Activated naive CD4-positive, alpha-beta T cell (primary cell): Measurements from ENCODE around the gene CLNK.
"Not testable (repeated sequence)": the region's sequence is repeated elsewhere in the genome, so short reads cannot be mapped to it uniquely, and the experiment has no call there.

ENCODE experiments used
- DNase-seq, 4 experiments: peaks; one replicate each; lab custom pipeline; 2025; lab: John Stamatoyannopoulos, UW

The CLNK gene

DNA sequence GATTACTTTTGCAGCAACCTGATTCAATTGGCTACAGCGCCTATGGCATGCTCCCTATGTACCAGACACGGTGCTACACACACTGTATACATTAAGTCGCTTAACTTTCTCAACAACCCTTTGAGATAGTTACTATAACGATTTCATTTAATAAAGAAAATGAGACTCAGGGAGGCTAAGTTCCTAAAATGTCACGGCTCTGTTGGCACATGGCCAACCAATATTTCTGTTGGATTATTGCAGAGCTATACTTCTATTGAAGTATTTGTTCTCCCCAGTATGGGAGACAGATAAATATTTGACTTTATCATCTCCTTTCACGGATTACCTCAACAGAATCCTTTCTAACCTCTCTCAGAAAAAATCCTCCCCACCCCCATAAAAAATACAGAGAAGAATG is 25.3 kb downstream of the CLNK start:
- DNase-seq = no peak

DNA sequence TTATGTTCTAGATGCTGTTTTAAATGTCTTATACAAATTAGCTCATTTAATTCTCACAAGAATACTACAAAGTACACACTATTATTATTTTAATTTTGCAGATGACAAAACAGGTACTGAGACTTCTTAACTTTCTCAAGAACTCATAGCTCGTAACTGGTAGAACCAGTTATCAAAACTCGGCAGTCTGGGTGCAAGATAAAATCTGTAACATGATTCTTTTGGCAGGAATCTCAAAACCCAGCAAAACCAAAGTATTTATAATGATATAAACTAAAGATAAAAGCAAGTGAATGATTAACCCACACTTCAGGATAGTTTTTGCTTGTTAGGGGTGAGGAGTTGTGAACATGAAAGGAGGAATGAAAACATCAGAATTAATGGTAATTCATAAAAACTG is 27.6 kb downstream of the CLNK start:
- no peak for DNase-seq

DNA sequence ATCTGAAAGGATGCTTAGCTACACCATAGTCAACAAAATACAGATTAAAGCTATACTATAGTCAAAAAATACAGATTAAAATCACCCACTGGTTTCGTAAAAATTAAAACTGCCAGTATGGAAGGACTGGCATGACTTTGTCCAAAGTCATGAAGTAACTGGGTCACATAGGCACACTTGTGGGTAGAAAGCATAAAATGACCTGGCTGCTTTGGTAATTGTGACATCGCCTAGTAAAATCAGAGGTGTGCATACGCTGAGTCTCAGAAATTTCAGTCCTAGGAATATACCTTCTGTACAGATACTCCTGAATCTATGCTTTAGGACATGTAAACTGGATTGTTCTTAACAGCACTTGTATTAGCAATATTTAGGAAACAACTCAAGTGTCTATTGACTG is 28.1 kb downstream of the CLNK start:
- DNase-seq = no peak

DNA sequence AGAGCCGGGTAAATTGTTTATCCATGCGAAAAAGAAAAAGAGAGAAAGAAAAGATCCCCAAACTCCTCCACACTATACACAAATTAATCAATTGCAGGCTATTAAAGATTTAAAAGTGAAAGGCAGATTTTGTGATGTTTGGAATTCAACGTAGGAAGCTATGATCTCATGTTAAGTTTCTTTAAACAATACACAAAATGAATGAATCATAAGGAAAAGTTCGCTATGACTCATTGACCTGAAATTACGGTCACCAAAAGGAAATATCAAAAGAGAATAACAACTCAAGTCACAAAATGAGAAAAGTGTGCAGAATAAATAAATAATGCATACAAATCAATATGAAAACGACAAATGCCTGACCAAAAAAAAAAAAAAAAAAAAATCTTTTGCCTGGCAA is 28.6 kb downstream of the CLNK start:
- DNase-seq = no peak

DNA sequence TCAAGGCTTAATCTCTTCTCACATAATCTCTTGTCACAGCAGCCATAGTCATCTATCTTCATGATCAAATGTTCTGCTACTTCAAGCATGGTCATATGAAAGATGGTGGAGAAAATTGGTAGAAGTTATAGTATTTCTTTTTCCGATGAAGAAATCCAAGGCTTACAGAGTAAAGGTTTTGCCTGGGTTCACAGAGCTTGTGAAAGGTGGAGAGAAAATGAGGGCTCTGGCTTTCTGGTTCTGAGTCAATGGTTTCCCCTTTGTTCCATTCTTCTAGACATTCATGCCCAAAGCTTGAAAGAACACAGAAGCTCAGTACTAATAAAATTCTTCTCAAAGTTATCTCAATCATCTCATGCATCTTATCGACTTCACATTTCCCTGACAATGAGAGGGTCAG is 36.1 kb downstream of the CLNK start:
- DNase-seq = no peak

DNA sequence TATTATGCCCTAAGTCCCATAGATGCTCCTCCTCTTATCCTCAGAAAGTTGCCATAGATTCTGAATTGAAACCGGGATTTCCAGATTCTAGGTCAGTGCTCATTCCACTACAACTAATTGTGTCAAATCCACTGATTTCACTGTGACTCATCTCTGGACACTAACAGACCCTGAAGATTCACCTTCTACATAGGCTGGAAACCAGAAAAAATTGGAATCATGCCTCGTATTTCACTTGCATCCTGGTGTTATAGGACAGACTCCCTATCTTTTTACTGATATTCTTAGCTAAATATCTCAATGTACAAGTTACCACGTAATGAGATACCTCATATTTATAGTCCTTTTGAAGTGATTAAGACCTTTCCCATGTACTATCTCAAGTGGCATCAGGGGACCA is 36.7 kb downstream of the CLNK start:
- no peak for DNase-seq

DNA sequence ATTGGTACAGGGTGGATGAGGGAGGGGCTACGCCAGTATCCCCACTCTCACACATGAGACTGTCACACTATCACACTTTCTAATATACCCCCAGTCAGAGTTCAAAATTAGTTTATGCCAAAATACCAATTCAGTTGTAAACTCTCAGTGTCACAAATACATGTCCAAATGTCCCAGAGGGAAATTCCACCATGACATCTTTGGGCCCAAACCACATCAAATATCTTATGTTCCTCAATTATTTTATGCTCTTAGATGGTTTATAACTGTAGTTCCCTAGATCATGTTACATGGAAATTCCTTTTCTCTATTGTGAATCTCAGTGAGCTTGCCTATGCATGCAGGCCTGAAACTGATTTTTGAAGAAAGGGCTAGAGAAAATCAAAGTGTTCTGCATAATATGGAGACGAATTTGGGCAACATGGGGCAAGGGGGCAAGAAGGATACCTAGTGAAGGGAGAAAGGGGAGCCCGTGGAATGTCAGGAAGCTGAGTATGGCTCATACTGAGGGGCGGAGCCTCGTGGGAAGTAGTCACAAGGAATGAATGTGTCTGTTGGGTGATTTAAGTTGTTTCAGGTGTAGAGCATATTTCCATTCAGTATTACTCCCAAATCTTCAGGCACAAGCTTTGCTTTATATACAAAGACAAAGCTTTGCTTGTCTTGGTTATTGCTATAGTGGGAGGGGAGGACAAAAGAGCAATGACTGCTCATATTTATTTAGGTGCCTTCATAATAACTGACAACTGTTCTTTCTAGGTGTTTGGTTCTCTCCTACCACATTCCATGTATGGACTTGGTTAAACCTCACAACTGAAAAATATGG is 40.8 kb downstream of the CLNK start:
- no peak for DNase-seq

DNA sequence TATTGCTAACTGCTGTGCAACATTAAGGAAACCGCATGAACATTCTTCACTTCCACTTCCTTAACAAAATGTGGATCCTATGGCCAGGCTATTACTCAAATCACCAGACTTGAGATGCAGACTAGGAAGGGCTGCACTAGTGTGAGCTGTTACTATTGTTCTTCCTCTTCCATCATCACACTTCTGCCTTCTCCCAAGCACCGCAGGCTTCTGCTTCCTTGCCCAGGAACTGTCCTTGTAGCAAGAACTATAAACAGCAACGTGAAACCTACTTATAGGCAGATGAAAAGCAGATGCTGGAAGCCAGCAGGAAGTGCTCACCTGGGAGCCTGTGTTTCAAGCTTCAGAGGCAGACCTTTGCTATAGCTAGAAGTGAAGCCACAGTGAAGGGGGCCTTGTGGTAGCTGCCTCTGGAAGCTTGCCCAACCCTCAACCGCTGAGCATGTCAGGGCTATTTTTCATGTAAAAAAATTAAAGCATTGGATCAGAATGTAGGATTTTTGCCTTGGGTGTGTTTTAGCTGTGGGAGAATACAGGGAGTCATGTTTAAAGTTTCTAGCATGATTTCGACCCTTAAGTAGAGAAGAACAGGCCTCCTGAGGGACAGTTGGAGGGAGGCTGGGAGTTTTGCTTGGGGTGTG is 43.9 kb downstream of the CLNK start:
- DNase-seq = no peak

DNA sequence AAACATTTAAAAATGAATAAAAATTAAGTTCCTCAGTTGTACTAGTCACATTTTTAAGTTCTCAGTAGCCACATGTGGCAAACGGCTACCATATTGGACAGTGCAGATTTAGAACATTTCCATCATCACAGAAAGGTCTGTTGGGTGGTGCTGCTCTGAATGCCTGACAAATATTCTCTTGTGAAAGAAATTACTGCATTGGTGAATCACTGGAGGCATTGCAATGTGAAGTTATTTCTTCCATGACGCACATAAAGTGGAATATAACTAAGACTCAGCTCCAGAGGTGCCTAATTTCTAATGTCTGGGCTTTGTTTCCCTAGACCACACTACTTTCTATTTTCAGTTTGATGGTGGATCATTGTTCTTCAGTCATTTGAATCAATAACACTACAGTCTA is 44.9 kb downstream of the CLNK start:
- DNase-seq = no peak

DNA sequence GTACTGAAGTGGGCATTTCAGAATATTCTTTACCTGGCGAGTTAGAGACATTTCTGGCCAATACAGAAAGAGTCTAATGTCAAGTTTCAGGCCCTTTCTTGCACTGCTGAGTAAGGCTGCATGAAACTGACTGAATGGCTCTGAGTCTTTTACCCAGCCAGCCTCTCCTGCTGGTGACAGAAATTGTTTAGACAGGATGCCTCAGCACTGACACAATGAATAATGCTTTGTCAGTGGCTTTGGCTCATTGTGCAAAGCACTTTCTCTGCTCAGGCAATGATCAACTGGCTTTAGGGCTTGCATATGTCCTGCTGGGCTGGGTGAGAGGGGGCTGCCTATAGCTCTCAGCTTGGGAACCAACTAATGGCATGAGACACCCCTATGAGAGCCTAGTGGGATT is 45.5 kb downstream of the CLNK start:
- DNase-seq = no peak

DNA sequence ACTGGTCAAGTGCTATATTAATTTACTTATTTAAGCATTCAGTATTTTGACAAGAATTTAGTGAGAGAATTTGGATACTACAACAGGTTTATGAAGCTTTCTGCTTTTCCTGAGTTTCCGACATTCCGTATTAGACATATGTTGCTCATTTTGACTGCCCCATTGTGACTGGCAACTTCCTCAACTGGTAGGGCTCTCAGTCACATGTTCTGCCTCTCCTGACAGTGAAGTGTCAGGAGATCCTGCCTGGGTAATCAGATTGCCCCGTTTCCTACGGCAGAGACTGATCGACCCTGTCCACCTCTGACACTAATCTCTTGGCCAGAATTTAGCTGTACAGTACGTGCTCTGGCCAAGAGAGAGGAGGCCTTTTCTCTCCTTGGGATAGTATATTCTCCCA is 49.5 kb downstream of the CLNK start:
- DNase-seq = no peak

DNA sequence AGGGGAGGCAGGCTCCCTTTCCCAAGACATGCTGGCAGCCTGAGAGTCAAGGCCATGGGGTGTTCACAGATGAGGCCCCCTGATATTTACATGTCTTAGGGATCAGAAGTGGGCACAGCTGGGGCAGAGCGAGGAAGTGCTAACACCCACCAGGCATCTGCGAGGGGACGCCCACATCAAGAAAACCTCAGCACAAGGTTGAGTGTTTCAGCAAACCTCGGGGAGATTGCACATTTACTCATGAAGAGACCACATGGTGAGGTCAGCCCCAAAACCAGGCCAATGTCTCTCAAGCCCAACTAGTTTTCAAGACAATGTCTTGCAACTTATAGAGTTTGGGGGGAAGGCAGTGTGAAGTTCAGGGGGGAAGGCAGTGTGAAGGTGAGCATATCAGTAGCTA is 55.2 kb downstream of the CLNK start:
- no peak for DNase-seq

DNA sequence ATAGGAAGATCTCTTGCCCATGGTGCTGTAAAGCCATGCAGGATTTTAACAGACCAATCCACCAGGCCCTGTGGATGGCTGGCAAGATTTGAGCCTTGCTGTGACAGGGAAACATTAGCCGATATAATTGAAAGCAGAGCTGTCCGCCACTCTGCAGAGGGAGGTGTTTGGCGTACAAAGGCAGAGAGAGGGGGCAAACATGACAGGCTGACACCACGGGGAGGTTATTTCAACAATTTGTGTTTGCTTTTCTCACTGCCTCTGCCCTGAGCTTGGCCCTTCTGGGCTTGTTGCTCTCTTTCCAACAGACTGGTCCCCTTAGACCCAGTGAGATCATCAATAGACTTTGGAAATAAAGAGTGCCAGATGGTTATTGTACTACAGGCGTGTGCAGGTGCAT is 59.4 kb downstream of the CLNK start:
- no peak for DNase-seq

DNA sequence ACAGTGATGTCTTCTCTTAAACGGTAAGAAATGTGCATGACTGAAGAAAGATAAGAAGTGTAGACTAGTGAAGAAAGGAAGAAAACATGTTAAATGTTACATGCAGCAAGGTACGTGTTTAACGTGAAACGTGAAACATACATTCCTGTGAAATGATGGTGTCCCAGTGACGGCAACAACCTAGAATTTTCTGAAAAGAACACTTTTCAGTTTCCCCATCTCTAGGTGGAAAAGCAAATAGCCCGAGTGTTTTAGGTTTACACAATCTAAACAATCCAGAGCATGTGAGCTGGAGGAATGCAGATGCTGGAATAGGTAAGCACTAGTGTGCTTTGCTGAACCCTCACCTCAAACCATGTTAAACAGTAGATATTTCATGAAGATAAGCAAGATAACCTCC is 60.7 kb downstream of the CLNK start:
- no peak for DNase-seq

DNA sequence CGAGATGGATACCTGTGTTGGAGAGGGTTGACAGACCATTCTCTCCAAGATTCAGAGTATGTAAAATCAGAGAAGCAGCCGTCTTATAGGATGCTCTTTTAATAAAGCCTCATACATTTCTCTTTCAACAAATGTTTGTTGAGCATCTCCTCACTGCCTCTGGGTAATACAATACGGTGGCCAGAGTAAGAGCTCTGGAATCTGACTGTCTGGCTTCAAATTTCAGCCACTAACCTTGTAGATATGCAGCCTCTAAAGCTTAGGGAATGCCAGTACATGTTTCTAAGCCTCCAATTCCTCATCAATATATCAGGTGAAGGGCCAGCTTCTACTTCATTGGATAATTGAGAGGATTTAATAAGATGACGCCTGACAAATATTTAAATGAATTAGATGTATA is 61.3 kb downstream of the CLNK start:
- no peak for DNase-seq

DNA sequence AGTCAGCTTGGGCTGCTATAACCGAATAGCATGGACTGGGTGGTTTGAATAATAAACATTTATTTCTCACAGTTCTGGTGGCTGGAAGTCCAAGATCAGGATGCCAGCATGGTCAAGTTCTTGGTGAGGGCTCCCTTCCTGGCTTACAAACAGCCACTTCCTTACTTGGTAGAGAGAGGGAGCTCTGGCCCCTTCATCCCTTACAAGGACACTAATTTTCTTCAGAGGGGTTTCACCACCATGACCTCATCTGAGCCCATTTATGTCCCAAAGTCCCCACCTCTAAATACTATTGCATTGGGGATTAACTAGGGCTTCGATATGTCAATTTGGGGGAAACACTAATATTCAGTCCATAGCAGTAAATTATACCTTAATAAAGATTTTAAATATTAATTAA is 61.8 kb downstream of the CLNK start:
- DNase-seq = no peak

DNA sequence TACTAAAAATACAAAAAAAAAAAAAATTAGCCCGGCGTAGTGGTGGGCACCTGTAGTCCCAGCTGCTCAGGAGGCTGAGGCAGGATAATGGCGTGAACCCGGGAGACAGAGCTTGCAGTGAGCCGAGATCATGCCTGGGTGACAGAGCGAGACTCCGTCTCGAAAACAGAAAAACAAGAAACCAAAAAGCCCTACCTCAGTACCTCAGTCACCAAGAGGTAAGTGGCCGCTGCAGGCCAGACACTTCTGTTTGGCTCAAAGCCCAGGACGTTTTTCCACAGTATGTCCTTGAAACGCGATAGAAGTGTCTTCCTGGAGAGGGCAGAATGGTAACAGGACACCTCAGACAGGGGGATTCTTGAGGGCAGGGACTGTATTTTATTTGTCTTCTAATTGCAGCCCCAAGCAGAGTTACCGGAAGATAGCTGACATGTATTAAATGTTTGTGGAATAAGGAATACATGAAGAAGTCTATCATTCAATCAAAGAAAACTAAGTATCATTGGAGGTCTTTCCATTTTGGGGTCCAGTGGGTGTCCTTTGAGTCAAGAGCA is 63.6 kb downstream of the CLNK start:
- DNase-seq = no peak

DNA sequence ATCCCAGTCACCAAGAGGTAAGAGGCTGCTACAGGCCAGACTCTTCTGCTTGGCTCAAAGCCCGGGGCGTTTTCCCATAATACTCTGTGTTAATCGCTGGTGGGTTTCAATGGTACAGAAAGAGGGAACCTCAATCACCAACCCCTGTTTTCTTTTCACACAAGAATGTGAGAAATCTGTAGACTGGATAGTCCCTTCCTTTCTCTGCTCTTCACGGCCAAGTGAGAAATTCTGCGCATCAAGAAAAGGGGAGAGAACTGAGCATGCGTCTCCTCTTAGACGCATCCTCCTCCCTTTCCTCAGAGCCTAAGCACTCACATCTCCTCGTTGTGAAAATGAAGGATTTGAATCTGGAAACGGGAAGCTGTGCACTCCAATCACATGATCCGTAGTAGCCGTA is 64.7 kb downstream of the CLNK start:
- DNase-seq = no peak

DNA sequence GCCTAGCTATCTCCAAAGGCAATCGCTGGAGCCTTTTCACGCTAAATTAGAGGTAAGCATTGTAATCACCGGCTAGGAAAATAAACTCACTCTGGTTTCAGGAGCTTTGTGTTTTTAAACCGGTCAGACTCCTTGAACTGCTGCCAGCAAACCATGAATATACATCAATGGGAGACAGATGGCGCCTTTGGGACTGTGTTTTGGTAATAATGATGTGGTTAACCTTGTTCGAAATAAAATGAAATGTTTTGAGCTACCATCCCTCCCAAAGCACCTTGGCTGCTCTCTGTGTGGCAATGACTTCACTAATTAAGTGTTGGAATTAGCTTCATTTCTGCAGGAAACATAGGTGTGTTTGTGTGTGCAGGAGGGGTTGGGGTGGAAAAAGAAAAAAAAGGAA is 65.3 kb downstream of the CLNK start:
- no peak for DNase-seq

DNA sequence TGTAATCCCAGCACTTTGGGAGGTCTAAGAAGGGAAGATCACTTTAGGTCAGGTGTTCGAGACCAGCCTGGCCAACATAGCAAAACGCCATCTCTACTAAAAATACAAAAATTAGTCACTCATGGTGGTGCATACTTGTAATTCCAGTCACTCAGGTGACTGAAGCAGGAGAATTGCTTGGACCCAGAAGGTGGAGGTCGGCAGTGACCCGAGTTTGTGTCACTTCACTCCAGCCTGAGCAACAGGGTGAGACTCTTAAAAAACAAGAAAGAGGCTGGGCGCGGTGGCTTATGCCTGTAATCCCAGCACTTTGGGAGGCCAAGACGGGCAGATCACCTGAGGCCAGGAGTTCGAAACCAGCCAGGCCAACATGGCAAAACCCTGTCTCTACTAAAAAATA is 69.6 kb downstream of the CLNK start:
- not testable (repeated sequence) for DNase-seq

DNA sequence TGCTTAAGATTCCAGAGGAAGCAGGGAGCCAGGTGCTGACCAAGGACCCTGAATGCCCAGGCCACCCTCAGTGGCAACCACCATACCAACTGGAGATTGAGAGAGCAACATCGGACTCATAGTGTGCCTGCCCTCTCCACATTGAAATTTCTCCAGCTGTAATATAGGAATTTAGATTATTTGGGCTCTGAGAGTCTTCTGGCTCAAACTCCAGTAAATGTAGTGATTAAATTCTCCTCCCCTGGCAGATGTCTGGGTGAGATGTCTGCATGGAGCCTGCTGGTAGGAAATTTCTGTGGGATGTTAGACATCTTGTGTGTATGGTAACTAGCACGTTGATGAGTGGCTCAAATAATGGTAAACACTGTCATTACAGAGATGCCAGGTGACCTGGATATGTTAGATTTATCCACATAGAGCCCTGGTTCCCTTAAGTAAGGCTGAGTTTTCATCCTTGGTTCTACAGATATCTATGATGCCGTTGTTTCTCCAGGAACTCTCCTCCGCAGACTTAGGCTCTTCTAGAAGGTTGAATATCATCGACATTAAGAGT is 70.6 kb downstream of the CLNK start:
- DNase-seq = no peak

DNA sequence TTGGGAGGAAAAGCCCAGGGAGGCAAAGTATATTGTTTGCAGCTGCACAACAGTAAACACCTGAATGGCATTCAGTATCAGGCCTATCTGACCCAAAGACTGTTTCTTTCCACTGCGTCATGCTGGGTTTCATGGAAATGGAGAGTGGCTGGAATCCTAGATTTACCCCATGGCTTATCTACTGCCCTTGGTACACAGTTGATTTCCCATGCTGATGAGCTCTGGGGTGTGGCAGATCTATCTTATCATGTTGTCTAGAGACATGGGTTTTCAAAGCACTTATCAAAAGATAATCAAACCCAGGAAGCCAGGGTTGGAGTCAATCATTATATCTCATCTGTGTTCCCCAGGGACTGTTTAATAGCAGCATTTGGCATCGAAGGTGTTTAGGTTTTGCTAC is 72.1 kb downstream of the CLNK start:
- DNase-seq = no peak

DNA sequence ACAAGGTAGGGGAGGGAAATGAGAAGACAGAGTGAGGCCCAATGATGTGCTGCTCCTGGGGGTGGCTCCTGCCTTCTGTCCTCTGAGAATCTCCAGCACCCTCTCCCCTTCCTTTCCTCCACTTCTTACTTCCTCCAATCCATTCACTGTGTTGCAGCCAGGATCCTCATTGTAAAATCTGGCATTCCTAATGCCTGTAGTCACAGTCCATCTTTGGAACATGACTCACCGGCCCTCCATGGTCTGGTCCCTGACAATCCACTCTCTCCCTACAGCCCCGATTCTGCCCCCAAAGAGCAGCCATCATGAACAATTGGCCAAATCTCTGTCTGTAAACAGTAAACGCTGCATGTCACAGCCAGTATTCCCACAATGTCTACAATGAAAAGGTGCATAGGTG is 72.9 kb downstream of the CLNK start:
- DNase-seq = no peak
